CD4-positive, alpha-beta T cell (primary cell): ENCODE measurements around the gene GPATCH2L. TPM values are rescaled to one million over a fixed set of nuclear protein-coding genes. Genes with fewer than 3 reads are reported as not detected.

ENCODE experiments used
- ATAC-seq: fragments of 200-7000 bp; cut with Tn5 transposase; one replicate; pipeline ENCODE4 v1.10.0; 2022; ENCODE audit warnings: mild to moderate bottlenecking; ENCODE audit not compliant: poor library complexity
- CTCF ChIA-PET: fragments of 350-600 bp; sonication (Branson Sonifier 250); formaldehyde crosslinking; loops from one replicate; lab custom pipeline; 2021; ENCODE audit warnings: antibody characterized with exemption, inconsistent platforms; lab: Charles Lee
- POLR2A ChIA-PET: fragments of 350-600 bp; sonication (Branson Sonifier 250); formaldehyde crosslinking; loops from one replicate; lab custom pipeline; 2021; ENCODE audit warnings: antibody characterized with exemption, inconsistent platforms; lab: Charles Lee
- DNase-seq, 14 experiments: peaks; one replicate each; pipeline ENCODE4 v3.0.0-alpha.2; 2013 to 2020; ENCODE audit warnings: mixed read lengths in 2 of 14
- H3K27ac ChIP-seq, 2 donors: one replicate each; pipeline versions ENCODE4 v1.5.1 to v1.7.0; 2013; ENCODE audit warnings: low read length in 2 of 2, low read depth in 1 of 2, mild to moderate bottlenecking in 1 of 2
- H3K27me3 ChIP-seq, 2 experiments: 1 replicate in 1 of 2; 2 replicates in 1 of 2; pipeline versions ENCODE4 v1.6.1 to v1.7.0; 2013; ENCODE audit warnings: low read length in 2 of 2, control low read depth in 1 of 2, mild to moderate bottlenecking in 1 of 2, moderate library complexity in 1 of 2; ENCODE audit not compliant: insufficient read depth in 2 of 2, control insufficient read depth in 1 of 2
- H3K36me3 ChIP-seq: one replicate; pipeline ENCODE4 v1.6.1; 2013; ENCODE audit warnings: low read length, control low read depth; ENCODE audit not compliant: insufficient read depth
- H3K4me1 ChIP-seq: one replicate; pipeline ENCODE4 v1.6.1; 2013; ENCODE audit warnings: low read length, control low read depth; ENCODE audit not compliant: insufficient read depth
- H3K4me3 ChIP-seq: one replicate; pipeline ENCODE4 v1.5.1; 2013; ENCODE audit warnings: mild to moderate bottlenecking, low read length, moderate library complexity
- H3K9me3 ChIP-seq, 2 experiments: 1 replicate in 1 of 2; 2 replicates in 1 of 2; pipeline versions ENCODE4 v1.6.1 to v1.7.0; 2013; ENCODE audit warnings: low read length in 2 of 2, mild to moderate bottlenecking in 2 of 2, control low read depth in 1 of 2, moderate library complexity in 1 of 2; ENCODE audit not compliant: control insufficient read depth in 1 of 2, insufficient read depth in 1 of 2
- H3K27ac Mint-ChIP-seq: one replicate; pipeline ENCODE4 v1.8.0; 2020; ENCODE audit warnings: mixed read lengths
- H3K27me3 Mint-ChIP-seq: one replicate; pipeline ENCODE4 v1.8.0; 2021; ENCODE audit warnings: mixed read lengths
- H3K36me3 Mint-ChIP-seq: one replicate; pipeline ENCODE4 v1.8.0; 2021; ENCODE audit warnings: low read depth, mixed read lengths
- H3K4me1 Mint-ChIP-seq: one replicate; pipeline ENCODE4 v1.8.0; 2021; ENCODE audit warnings: low read depth, mixed read lengths
- H3K4me3 Mint-ChIP-seq: one replicate; pipeline ENCODE4 v1.8.0; 2020; ENCODE audit warnings: mild to moderate bottlenecking, mixed read lengths
- H3K9me3 Mint-ChIP-seq: one replicate; pipeline ENCODE4 v1.8.0; 2020; ENCODE audit warnings: mixed read lengths
- CTCF ChIP-seq: fragments of 200-600 bp; IDR thresholded peaks from one replicate; pipeline ENCODE4 v1.8.0; 2022; ENCODE audit warnings: antibody characterized with exemption, mild to moderate bottlenecking
- intact Hi-C, 2 experiments: fragments of 100-400 bp; cut with DNase I in 1 of 2; cut with micrococcal nuclease in 1 of 2; formaldehyde crosslinking; loops; one replicate each; pipeline versions ENCODE4 v1.15.1 to v1.9.0; 2023 to 2025; cut with DNase I, micrococcal nuclease
- total RNA-seq, 174 experiments: library from RNA in 2 of 174; stranded (reverse) in 2 of 174; gene quantifications; one replicate each; pipeline ENCODE4 v1.2.3 and lab custom pipeline; 2021 to 2026

The GPATCH2L gene
- total RNA-seq, 2 experiments from 2014 or later: 56.0 to 61.5 TPM

- H3K36me3 ChIP-seq: no peaks in the 10 kb centered on the region
- intact Hi-C loops: no loop called here
- ChIA-PET POLR2A (no interaction called here), CTCF (no interaction called here)
- no peak overlapping the region for H3K4me3 Mint-ChIP-seq
- peaks cover 3% of the 10 kb centered on the region for H3K27me3 Mint-ChIP-seq
- no peaks in the 10 kb centered on the region for H3K9me3 Mint-ChIP-seq
- no peak for TF ChIP-seq CTCF
- H3K4me1 ChIP-seq: no peaks in the 10 kb centered on the region
- no peaks in the 10 kb centered on the region for H3K4me1 Mint-ChIP-seq
- H3K9me3 ChIP-seq: no peaks in the 10 kb centered on the region
- H3K27ac Mint-ChIP-seq: no peak overlapping the region
- ATAC-seq (no peak), DNase-seq (no peak)
- no peaks in the 10 kb centered on the region for H3K36me3 Mint-ChIP-seq
- H3K27me3 ChIP-seq: no peaks in the 10 kb centered on the region
- no peak overlapping the region for H3K4me3 ChIP-seq
- H3K27ac ChIP-seq: no peak overlapping the region
Measured at GRCh38 chr14:76253111-76253510, 101.4 kb downstream of the GPATCH2L start.

GRCh38 chr14:76256545-76256944 is 104.8 kb downstream of the GPATCH2L start:
- no peaks in the 10 kb centered on the region for H3K4me1 Mint-ChIP-seq
- Histone ChIP-seq H3K9me3 (no peaks in the 10 kb centered on the region), H3K4me1 (no peaks in the 10 kb centered on the region), H3K27ac (no peak overlapping the region), H3K36me3 (no peaks in the 10 kb centered on the region), H3K27me3 (no peaks in the 10 kb centered on the region), H3K4me3 (no peak overlapping the region)
- no peak overlapping the region for H3K4me3 Mint-ChIP-seq
- CTCF ChIA-PET: no interaction called here
- DNase-seq: no peak
- POLR2A ChIA-PET: no interaction called here
- no peaks in the 10 kb centered on the region for H3K36me3 Mint-ChIP-seq
- H3K27me3 Mint-ChIP-seq: no peaks in the 10 kb centered on the region
- no peak for TF ChIP-seq CTCF
- intact Hi-C loops: no loop called here
- ATAC-seq: no peak
- no peaks in the 10 kb centered on the region for H3K9me3 Mint-ChIP-seq
- H3K27ac Mint-ChIP-seq: no peak overlapping the region

GRCh38 chr14:76257111-76257803 is 105.5 kb downstream of the GPATCH2L start:
- H3K4me1 ChIP-seq: no peaks in the 10 kb centered on the region
- no peaks in the 10 kb centered on the region for H3K27me3 ChIP-seq
- Mint-ChIP-seq H3K36me3 (no peaks in the 10 kb centered on the region), H3K27ac (no peak overlapping the region), H3K4me3 (no peak overlapping the region), H3K27me3 (peaks cover 2% of the 10 kb centered on the region), H3K4me1 (no peaks in the 10 kb centered on the region), H3K9me3 (no peaks in the 10 kb centered on the region)
- H3K4me3 ChIP-seq: no peak overlapping the region
- intact Hi-C loops: no loop called here
- ChIA-PET CTCF (no interaction called here), POLR2A (no interaction called here)
- ATAC-seq (no peak), DNase-seq (no peak)
- no peaks in the 10 kb centered on the region for H3K36me3 ChIP-seq
- no peak for TF ChIP-seq CTCF
- no peaks in the 10 kb centered on the region for H3K9me3 ChIP-seq
- no peak overlapping the region for H3K27ac ChIP-seq
